HCT116 (cell line): Measurements from ENCODE around the gene DPP10. TPM values are rescaled to one million over a fixed set of nuclear protein-coding genes. Genes with fewer than 3 reads are reported as not detected.

Experiments
- ATAC-seq: fragments of 200-7000 bp; cut with Tn5 transposase; 2 replicates; pipeline ENCODE4 v1.9.1; 2020; ENCODE audit warnings: mild to moderate bottlenecking, moderate library complexity
- BruUV-seq: library from RNA; stranded (reverse); fragments of 400-500 nt; replicated peaks from 2 replicates; lab custom pipeline; 2021; lab: Mats Ljungman, UMichigan
- CTCF ChIA-PET: fragments of 300-600 bp; sonication (Branson Sonifier 250); formaldehyde crosslinking; loops from one replicate; lab custom pipeline; 2021; ENCODE audit warnings: antibody characterized with exemption; lab: Charles Lee
- POLR2A ChIA-PET: fragments of 300-600, 350-600 bp; sonication (Branson Sonifier 250); formaldehyde crosslinking; loops from one replicate; lab custom pipeline; 2021; ENCODE audit warnings: antibody characterized with exemption; lab: Charles Lee
- RAD21 ChIA-PET, 2 experiments: fragments of 300-600 bp; sonication (Branson Sonifier 250); formaldehyde crosslinking; loops; one replicate each; lab custom pipeline; 2023; ENCODE audit warnings: low total read pairs in 2 of 2; ENCODE audit not compliant: uncharacterized antibody in 2 of 2, unreplicated experiment in 2 of 2, low non-redundant PET in 1 of 2; lab: Charles Lee
- DNase-seq: peaks from one replicate; pipeline ENCODE4 v3.0.0-alpha.2; 2010; ENCODE audit warnings: low read depth, low spot score
- H2AFZ ChIP-seq: fragments of 200-600 bp; shearing (Covaris generic), sonication (generic); 2 replicates; pipeline ENCODE4 v1.6.1; 2017; ENCODE audit warnings: low read depth, mixed run types, mixed read lengths, antibody characterized with exemption, low read length; ENCODE audit not compliant: poor library complexity, severe bottlenecking
- H3K27ac ChIP-seq: 2 replicates; pipeline ENCODE4 v1.5.1; 2012; ENCODE audit warnings: low read depth, low read length
- H3K27me3 ChIP-seq: fragments of 200-600 bp; sonication (generic); 2 replicates; pipeline ENCODE4 v1.6.1; 2016; ENCODE audit warnings: mixed run types, low read length, mixed read lengths; ENCODE audit not compliant: insufficient read depth
- H3K36me3 ChIP-seq, 2 experiments: fragments of 200-500 bp in 1 of 2; fragments of 200-600 bp in 1 of 2; sonication (Bioruptor generic) in 1 of 2; sonication (generic) in 1 of 2; 2 replicates each; pipeline versions ENCODE4 v1.5.1 to v1.6.1; 2014 to 2016; ENCODE audit warnings: low read length in 2 of 2, inconsistent platforms in 1 of 2, mixed read lengths in 1 of 2, mixed run types in 1 of 2; ENCODE audit not compliant: insufficient read depth in 2 of 2, control insufficient read depth in 1 of 2
- H3K4me1 ChIP-seq, 2 experiments: fragments of 200-600 bp in 1 of 2; sonication (generic) in 1 of 2; 2 replicates each; pipeline versions ENCODE4 v1.5.1 to v1.6.1; 2012 to 2017; ENCODE audit warnings: low read length in 2 of 2, inconsistent platforms in 1 of 2, mild to moderate bottlenecking in 1 of 2, mixed read lengths in 1 of 2, mixed run types in 1 of 2, moderate library complexity in 1 of 2; ENCODE audit not compliant: insufficient read depth in 2 of 2, control insufficient read depth in 1 of 2
- H3K4me2 ChIP-seq: fragments of 200-600 bp; sonication (generic); 2 replicates; pipeline ENCODE4 v1.6.1; 2017; ENCODE audit warnings: mixed run types, low read length, mixed read lengths
- H3K4me3 ChIP-seq, 2 experiments: fragments of 200-600 bp in 1 of 2; sonication (generic) in 1 of 2; replicated peaks in 1 of 2; 2 replicates each; pipeline ENCODE4 v1.5.1; 2011 to 2016; ENCODE audit warnings: low read length in 2 of 2, control low read depth in 1 of 2, low read depth in 1 of 2, mild to moderate bottlenecking in 1 of 2, mixed read lengths in 1 of 2, mixed run types in 1 of 2
- H3K79me2 ChIP-seq: fragments of 200-600 bp; sonication (generic); 2 replicates; pipeline ENCODE4 v1.6.1; 2017; ENCODE audit warnings: mild to moderate bottlenecking, mixed run types, low read length, moderate library complexity, mixed read lengths; ENCODE audit not compliant: insufficient read depth
- H3K9ac ChIP-seq: fragments of 200-600 bp; sonication (generic); 2 replicates; pipeline ENCODE4 v1.6.1; 2016; ENCODE audit warnings: low read length, mixed read lengths
- H3K9me2 ChIP-seq: fragments of 200-600 bp; sonication (generic), shearing (Covaris generic); 2 replicates; pipeline ENCODE4 v1.6.1; 2017; ENCODE audit warnings: mixed run types, mild to moderate bottlenecking, moderate library complexity; ENCODE audit not compliant: insufficient read depth
- H3K9me3 ChIP-seq, 2 experiments: fragments of 200-500 bp in 1 of 2; fragments of 200-600 bp in 1 of 2; sonication (Bioruptor generic) in 1 of 2; sonication (generic) in 1 of 2; 2 replicates each; pipeline ENCODE4 v1.6.1; 2014 to 2017; ENCODE audit warnings: low read length in 2 of 2, mixed read lengths in 2 of 2, inconsistent platforms in 1 of 2, low read depth in 1 of 2, mild to moderate bottlenecking in 1 of 2, mixed run types in 1 of 2, moderate library complexity in 1 of 2; ENCODE audit not compliant: control insufficient read depth in 1 of 2, insufficient read depth in 1 of 2
- H4K20me1 ChIP-seq: fragments of 200-600 bp; sonication (generic), shearing (Covaris generic); 2 replicates; pipeline ENCODE4 v1.6.1; 2017; ENCODE audit warnings: mixed run types, mild to moderate bottlenecking, moderate library complexity; ENCODE audit not compliant: insufficient read depth
- CBX3 ChIP-seq: IDR thresholded peaks from 2 replicates; pipeline ENCODE4 v1.6.1; 2012; ENCODE audit warnings: low read depth
- CTCF ChIP-seq, 3 experiments: fragments of 200-600 bp in 1 of 3; sonication (generic) in 1 of 3; IDR thresholded peaks in 2 of 3; conservative IDR thresholded peaks in 1 of 3; 2 replicates each; pipeline ENCODE4 v1.5.1; 2012 to 2017; ENCODE audit warnings: low read depth in 2 of 3, low read length in 2 of 3, antibody characterized with exemption in 1 of 3, borderline replicate concordance in 1 of 3, control low read depth in 1 of 3, mild to moderate bottlenecking in 1 of 3, mixed read lengths in 1 of 3, mixed run types in 1 of 3, moderate library complexity in 1 of 3; ENCODE audit not compliant: insufficient read depth in 1 of 3
- SRF ChIP-seq: IDR thresholded peaks from 2 replicates; pipeline ENCODE4 v1.6.1; 2012; ENCODE audit warnings: low read depth
- TCF7L2 ChIP-seq: IDR thresholded peaks from 2 replicates; pipeline ENCODE4 v1.7.0; 2011; ENCODE audit warnings: borderline replicate concordance, inconsistent platforms; ENCODE audit not compliant: insufficient read depth, insufficient read length; ENCODE audit errors: extremely low read depth
- ZBTB33 ChIP-seq: IDR thresholded peaks from 2 replicates; pipeline ENCODE4 v1.6.1; 2011; ENCODE audit warnings: mild to moderate bottlenecking, low read length, moderate library complexity; ENCODE audit not compliant: insufficient replicate concordance; ENCODE audit errors: extremely low read depth
- ZFX ChIP-seq: fragments of 450-650 bp; IDR thresholded peaks from 2 replicates; pipeline ENCODE4 v1.6.1; 2017
- intact Hi-C: fragments of 100-400 bp; cut with micrococcal nuclease; formaldehyde crosslinking; loops from 2 replicates; pipeline ENCODE4 v1.10.0; 2022
- total RNA-seq: library from RNA; stranded (reverse); gene quantifications from one replicate; pipeline ENCODE4 v1.2.1, GENCODE V29; 2021; ENCODE audit not compliant: unreplicated experiment

The DPP10 gene
- total RNA-seq, 1 experiment from 2014 or later, result not detected

DNA sequence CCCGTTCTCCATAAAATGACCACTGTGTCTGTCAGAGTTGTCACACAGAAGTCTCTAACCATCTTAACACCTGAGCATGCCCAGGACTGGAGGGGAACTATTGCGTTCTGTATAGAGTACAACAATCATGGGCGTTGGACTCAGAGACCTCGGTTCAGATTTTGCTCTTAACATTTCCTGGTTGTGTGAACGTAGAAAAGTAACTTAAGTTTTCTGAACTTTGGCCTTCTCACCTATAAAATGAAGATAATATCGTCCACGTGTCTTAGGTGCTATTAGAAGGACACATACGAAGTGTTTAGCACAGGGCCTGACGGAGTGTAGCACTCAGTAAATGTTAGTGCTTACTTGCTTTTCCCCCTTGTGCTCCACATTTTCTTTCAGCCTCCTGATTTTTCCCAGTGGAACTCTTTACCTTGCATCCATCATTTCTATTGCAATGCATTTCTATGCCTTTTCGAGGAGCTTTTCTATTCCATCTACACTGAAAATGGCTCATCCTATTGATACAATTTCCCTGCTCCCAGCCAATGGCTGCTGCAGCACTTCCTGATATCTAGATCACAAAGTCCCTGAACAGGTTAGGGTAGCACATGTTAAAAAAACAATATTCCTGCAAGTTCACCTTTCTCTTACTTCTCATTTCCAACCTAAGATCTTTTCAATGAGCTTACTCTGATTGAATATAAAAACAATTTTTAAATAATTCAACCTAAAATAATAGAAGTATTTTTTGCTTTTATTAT, 22.7 kb downstream of the DPP10 start:
- H3K4me3 ChIP-seq, result no peak overlapping the region
- H3K36me3 ChIP-seq, result no peaks in the 10 kb centered on the region; a peak in 1 of 4 replicates
- H4K20me1 ChIP-seq, result no peaks in the 10 kb centered on the region
- peaks cover 0 to 16% of the 10 kb centered on the region in 2 experiments; a peak in 2 of 4 replicates for H3K9me3 ChIP-seq
- no peaks in the 10 kb centered on the region for H3K27me3 ChIP-seq
- ChIA-PET RAD21 (no interaction called here), POLR2A (no interaction called here), CTCF (no interaction called here)
- H3K79me2 ChIP-seq, result no peaks in the 10 kb centered on the region
- no peak overlapping the region for H2AFZ ChIP-seq
- no peaks in the 10 kb centered on the region for H3K9me2 ChIP-seq
- ATAC-seq, result no peak
- H3K9ac ChIP-seq, result no peak overlapping the region
- BruUV-seq, result no TSS peak
- no peak overlapping the region for H3K4me2 ChIP-seq
- no peaks in the 10 kb centered on the region for H3K4me1 ChIP-seq
- TF ChIP-seq CTCF (IDR thresholded peaks at IDR 0.05 in 2 of 3, conservative IDR thresholded peaks at IDR 0.05 in 1 of 3; ENCODE audit: borderline replicate concordance in 1 of 3, insufficient read depth in 1 of 3, low read depth in 2 of 3, low read length in 2 of 3) (no peak), SRF (no peak), TCF7L2 (no peak), ZFX (no peak), ZBTB33 (no peak), CBX3 (no peak)
- DNase-seq, result no peak
- no peak overlapping the region for H3K27ac ChIP-seq
- intact Hi-C loops, result no loop called here
